HUES6 (cell line): ENCODE measurements around the gene KIF16B.

ENCODE experiments used
- H3K27ac ChIP-seq: 2 replicates; pipeline ENCODE4 v1.7.0; 2013; ENCODE audit warnings: low read depth, mild to moderate bottlenecking, low read length, inconsistent platforms
- H3K27me3 ChIP-seq: 2 replicates; pipeline ENCODE4 v1.6.1; 2013; ENCODE audit warnings: low read length; ENCODE audit not compliant: control insufficient read depth, insufficient read depth
- H3K36me3 ChIP-seq: 2 replicates; pipeline ENCODE4 v1.6.1; 2013; ENCODE audit warnings: low read length; ENCODE audit not compliant: control insufficient read depth, insufficient read depth
- H3K4me1 ChIP-seq: 2 replicates; pipeline ENCODE4 v1.6.1; 2013; ENCODE audit warnings: low read length; ENCODE audit not compliant: control insufficient read depth, insufficient read depth
- H3K4me3 ChIP-seq: 2 replicates; pipeline ENCODE4 v1.5.1; 2013; ENCODE audit warnings: low read depth, low read length
- H3K9ac ChIP-seq: one replicate; pipeline ENCODE4 v1.6.1; 2013; ENCODE audit warnings: mild to moderate bottlenecking, low read length
- H3K9me3 ChIP-seq: 2 replicates; pipeline ENCODE4 v1.6.1; 2013; ENCODE audit warnings: low read depth, low read length; ENCODE audit not compliant: control insufficient read depth, insufficient read depth

The KIF16B gene

GRCh38 chr20:16588241-16588640, 15.0 kb upstream of the KIF16B start:
- no peaks in the 10 kb centered on the region; the same call in 1 of the 2 replicates for H3K4me1 ChIP-seq
- no peaks in the 10 kb centered on the region for H3K36me3 ChIP-seq
- H3K9ac ChIP-seq = no peak overlapping the region
- no peaks in the 10 kb centered on the region for H3K27me3 ChIP-seq
- H3K9me3 ChIP-seq = no peaks in the 10 kb centered on the region
- H3K4me3 ChIP-seq = no peak overlapping the region
- H3K27ac ChIP-seq = no peak overlapping the region

- no peak overlapping the region for H3K27ac ChIP-seq
- no peaks in the 10 kb centered on the region for H3K9me3 ChIP-seq
- H3K27me3 ChIP-seq = no peaks in the 10 kb centered on the region
- no peaks in the 10 kb centered on the region for H3K36me3 ChIP-seq
- no peak overlapping the region for H3K9ac ChIP-seq
- no peaks in the 10 kb centered on the region; the same call in 1 of the 2 replicates for H3K4me1 ChIP-seq
- H3K4me3 ChIP-seq = no peak overlapping the region
Measured at GRCh38 chr20:16587066-16587465, 13.8 kb upstream of the KIF16B start.

GRCh38 chr20:16583474-16583873, 10.2 kb upstream of the KIF16B start:
- Histone ChIP-seq H3K4me3 (no peak overlapping the region), H3K36me3 (no peaks in the 10 kb centered on the region), H3K9ac (no peak overlapping the region), H3K4me1 (peaks cover 9% of the 10 kb centered on the region), H3K9me3 (no peaks in the 10 kb centered on the region), H3K27me3 (no peaks in the 10 kb centered on the region), H3K27ac (no peak overlapping the region)

GRCh38 chr20:16581241-16581640, 8.0 kb upstream of the KIF16B start:
- H3K36me3 ChIP-seq = no peaks in the 10 kb centered on the region
- no peak overlapping the region for H3K4me3 ChIP-seq
- H3K9ac ChIP-seq = no peak overlapping the region
- H3K4me1 ChIP-seq = peaks cover 9% of the 10 kb centered on the region
- no peaks in the 10 kb centered on the region for H3K9me3 ChIP-seq
- no peaks in the 10 kb centered on the region for H3K27me3 ChIP-seq
- no peak overlapping the region for H3K27ac ChIP-seq

- H3K4me3 ChIP-seq = no peak overlapping the region
- no peaks in the 10 kb centered on the region for H3K9me3 ChIP-seq
- no peaks in the 10 kb centered on the region for H3K27me3 ChIP-seq
- peaks cover 11% of the 10 kb centered on the region for H3K4me1 ChIP-seq
- no peak overlapping the region for H3K27ac ChIP-seq
- H3K9ac ChIP-seq = no peak overlapping the region
- H3K36me3 ChIP-seq = no peaks in the 10 kb centered on the region
Measured at GRCh38 chr20:16580620-16581019, 7.4 kb upstream of the KIF16B start.

- Histone ChIP-seq H3K9ac (no peak overlapping the region), H3K27me3 (no peaks in the 10 kb centered on the region), H3K4me3 (no peak overlapping the region), H3K4me1 (peaks cover 16% of the 10 kb centered on the region), H3K27ac (no peak overlapping the region), H3K36me3 (no peaks in the 10 kb centered on the region), H3K9me3 (no peaks in the 10 kb centered on the region)
Measured at GRCh38 chr20:16580147-16580546, 6.9 kb upstream of the KIF16B start.

- H3K27me3 ChIP-seq = no peaks in the 10 kb centered on the region
- H3K9ac ChIP-seq = no peak overlapping the region
- H3K9me3 ChIP-seq = no peaks in the 10 kb centered on the region
- H3K4me1 ChIP-seq = peaks cover 25% of the 10 kb centered on the region
- no peak overlapping the region for H3K4me3 ChIP-seq
- no peak overlapping the region for H3K27ac ChIP-seq
- no peaks in the 10 kb centered on the region for H3K36me3 ChIP-seq
Measured at GRCh38 chr20:16576219-16576618, 3.0 kb upstream of the KIF16B start.

- H3K36me3 ChIP-seq = no peaks in the 10 kb centered on the region
- no peaks in the 10 kb centered on the region for H3K9me3 ChIP-seq
- peak overlapping the region; percentile 63 for H3K4me3 ChIP-seq
- H3K27me3 ChIP-seq = no peaks in the 10 kb centered on the region
- H3K27ac ChIP-seq = no peak overlapping the region
- no peak overlapping the region for H3K9ac ChIP-seq
- H3K4me1 ChIP-seq = peaks cover 26% of the 10 kb centered on the region
Measured at GRCh38 chr20:16575390-16576140, 2.3 kb upstream of the KIF16B start.

GRCh38 chr20:16574656-16575355, 1.6 kb upstream of the KIF16B start:
- Histone ChIP-seq H3K9me3 (no peaks in the 10 kb centered on the region), H3K36me3 (no peaks in the 10 kb centered on the region), H3K27ac (no peak overlapping the region), H3K27me3 (no peaks in the 10 kb centered on the region), H3K9ac (no peak overlapping the region), H3K4me1 (peaks cover 19% of the 10 kb centered on the region), H3K4me3 (peak overlapping the region; percentile 63)

- H3K9me3 ChIP-seq = no peaks in the 10 kb centered on the region
- H3K27me3 ChIP-seq = no peaks in the 10 kb centered on the region
- H3K4me3 ChIP-seq = no peak overlapping the region
- H3K4me1 ChIP-seq = peaks cover 19% of the 10 kb centered on the region
- no peaks in the 10 kb centered on the region for H3K36me3 ChIP-seq
- H3K9ac ChIP-seq = no peak overlapping the region
- H3K27ac ChIP-seq = no peak overlapping the region
Measured at GRCh38 chr20:16571333-16571732, 1.9 kb downstream of the KIF16B start.
